ENCODE data around the gene LRRC34.

Gene LRRC34

GRCh38 chr3:169750665-169751064, 62.0 kb downstream of the LRRC34 start:
- TF ChIP-seq, protein P1, sequence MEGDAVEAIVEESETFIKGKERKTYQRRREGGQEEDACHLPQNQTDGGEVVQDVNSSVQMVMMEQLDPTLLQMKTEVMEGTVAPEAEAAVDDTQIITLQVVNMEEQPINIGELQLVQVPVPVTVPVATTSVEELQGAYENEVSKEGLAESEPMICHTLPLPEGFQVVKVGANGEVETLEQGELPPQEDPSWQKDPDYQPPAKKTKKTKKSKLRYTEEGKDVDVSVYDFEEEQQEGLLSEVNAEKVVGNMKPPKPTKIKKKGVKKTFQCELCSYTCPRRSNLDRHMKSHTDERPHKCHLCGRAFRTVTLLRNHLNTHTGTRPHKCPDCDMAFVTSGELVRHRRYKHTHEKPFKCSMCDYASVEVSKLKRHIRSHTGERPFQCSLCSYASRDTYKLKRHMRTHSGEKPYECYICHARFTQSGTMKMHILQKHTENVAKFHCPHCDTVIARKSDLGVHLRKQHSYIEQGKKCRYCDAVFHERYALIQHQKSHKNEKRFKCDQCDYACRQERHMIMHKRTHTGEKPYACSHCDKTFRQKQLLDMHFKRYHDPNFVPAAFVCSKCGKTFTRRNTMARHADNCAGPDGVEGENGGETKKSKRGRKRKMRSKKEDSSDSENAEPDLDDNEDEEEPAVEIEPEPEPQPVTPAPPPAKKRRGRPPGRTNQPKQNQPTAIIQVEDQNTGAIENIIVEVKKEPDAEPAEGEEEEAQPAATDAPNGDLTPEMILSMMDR (IDR thresholded peaks at IDR 0.05; ENCODE audit: extremely low read depth, missing control alignments), result no peak

DNA sequence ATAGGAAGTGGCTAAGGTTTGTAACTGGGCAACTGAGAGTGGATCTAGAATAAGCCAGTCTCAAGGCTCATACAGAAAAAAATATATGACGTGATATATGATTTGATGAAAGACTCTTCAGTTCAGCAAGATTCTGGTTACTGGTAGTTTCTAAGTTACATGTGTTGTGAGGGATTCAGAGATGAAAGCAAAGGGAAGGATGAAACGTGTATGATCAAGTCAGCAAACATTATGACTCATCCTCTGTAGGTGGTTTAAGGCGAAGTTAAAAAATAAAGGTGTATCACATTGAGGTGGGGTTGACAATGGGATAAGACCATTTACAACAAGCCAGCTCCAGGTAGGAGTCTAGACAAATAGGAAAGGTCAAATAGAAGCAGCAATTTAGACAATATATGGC, 64.0 kb downstream of the LRRC34 start:
- DNase-seq (ENCODE audit: low spot score), result no peak
- TF ChIP-seq, protein P1 (IDR thresholded peaks at IDR 0.05; ENCODE audit: extremely low read depth, missing control alignments), result no peak

More at GRCh38 chr3:169750665-169751064, 62.0 kb downstream of the LRRC34 start:
- DNase-seq (ENCODE audit: low spot score), result no peak

- no peak for DNase-seq (ENCODE audit: low spot score)
- TF ChIP-seq, protein P1 (IDR thresholded peaks at IDR 0.05; ENCODE audit: extremely low read depth, missing control alignments), result no peak
Observed at GRCh38 chr3:169746924-169747323, 65.8 kb downstream of the LRRC34 start.

DNA sequence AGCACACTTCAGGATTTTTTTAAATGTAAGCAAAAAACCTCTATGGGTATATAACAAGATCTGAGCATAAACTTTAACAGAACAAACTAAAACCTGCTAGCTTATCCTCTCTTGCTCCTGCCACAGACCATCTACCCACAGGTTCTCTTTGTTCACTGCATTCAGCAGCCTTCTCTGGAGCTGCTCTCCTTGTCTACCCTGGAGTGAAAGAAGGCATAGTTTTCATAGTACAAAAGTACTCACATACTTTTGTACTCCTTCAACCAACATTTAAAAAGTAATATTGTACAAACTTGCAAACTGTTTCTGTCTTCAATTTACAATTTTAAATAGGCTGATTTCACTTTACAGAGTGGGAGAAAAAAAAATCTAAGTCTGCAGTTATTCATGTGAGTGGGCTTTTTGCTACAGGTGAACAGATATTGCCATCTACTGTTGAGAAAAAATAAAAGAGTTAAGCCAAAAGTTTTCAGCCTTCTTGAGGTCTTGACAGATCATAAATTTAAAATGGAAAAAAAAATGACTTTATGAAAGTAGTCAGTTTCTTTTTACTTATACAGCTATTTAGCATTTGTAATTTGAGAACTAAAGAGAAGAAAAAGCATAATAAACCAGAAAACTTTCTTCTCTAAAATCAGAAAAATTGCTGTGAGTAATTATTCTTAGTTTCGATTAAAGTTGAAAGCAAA, 68.2 kb downstream of the LRRC34 start:
- TF ChIP-seq, protein P1 (IDR thresholded peaks at IDR 0.05; ENCODE audit: extremely low read depth, missing control alignments), result peak; percentile 4
- no peak for DNase-seq (ENCODE audit: low spot score)
